Pulmonary artery endothelial cell (primary cell): Measurements from ENCODE around the gene COX7A1. TPM values are rescaled to one million over a fixed set of nuclear protein-coding genes. Genes with fewer than 3 reads are reported as not detected.
A peak's percentile ranks its signal among the peaks of the same experiment; 100 is the strongest.
"Not testable (repeated sequence)": the region's sequence is repeated elsewhere in the genome, so short reads cannot be mapped to it uniquely, and the experiment has no call there.

Experiments used
- DNase-seq: peaks from one replicate; pipeline ENCODE4 v3.0.0-alpha.2; 2011; ENCODE audit warnings: low read depth, low spot score
- total RNA-seq: library from RNA; depleted of rRNA; stranded (reverse); fragments of >200 nt; gene quantifications from 2 replicates; pipeline ENCODE4 v1.2.3, GENCODE V29; 2014

COX7A1 gene
- 6.6 and 10.8 TPM in 2 replicates for total RNA-seq

DNA sequence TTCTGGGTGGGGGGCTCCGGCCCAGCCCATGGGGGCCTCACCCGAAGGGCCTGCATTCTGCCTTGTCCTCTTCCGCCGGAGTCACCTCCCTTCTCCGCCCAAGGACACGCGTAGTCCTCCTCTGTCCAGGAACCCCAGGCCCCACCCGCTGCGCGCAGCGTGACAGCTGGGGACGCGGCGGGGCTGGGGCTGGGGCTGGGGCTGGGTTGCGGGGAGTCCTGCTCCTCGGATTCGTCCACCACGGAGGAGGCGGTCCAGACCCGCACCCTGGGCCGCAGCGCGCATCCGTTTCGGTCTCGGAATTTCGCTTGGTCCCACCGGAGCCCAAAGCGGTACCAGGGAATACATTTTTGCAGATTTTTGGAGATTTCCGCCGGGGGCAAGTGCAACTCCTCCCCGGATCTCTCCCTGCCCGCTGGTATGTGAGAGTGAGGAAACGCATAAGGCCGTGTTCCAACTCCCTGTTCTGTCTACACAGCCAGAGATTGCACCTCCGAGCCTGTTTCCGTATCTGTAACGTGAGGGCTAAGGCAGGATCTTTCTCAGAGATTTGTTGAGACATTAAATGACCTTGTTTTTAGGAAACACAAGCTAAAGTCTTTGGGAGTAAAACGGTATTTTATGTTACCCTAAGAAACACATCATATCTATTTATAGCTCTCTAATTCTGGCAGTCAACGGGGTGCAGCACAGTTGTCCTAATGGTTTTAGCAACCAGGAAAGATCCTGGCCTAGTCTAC is at the start of gene COX7A1:
Gene COX7A1, minus strand, starts transcription at position 96 of the 740 bp plus-strand sequence. Its CDS starts 40 bp downstream, at position 56.
- DNase-seq, result no peak

DNA sequence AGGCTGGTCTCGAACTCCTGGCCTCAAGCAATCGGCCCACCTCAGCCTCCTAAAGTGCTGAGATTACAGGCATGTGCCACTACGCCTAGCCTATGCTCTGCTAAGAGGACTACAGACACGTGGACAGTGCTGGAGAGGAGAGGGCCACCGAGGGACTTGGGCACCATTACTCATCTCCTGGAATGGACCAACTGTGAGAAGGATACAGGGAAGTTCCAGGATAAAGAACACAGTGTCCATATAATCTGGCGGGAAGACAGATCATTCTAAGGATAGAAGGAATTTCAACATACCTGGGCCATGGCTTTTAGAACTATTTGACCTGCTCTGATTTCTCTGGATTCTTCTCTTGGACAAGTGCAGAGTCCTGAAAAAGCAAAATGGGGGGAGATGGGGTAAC is 49.4 kb upstream of the COX7A1 start:
- DNase-seq, result no peak

DNA sequence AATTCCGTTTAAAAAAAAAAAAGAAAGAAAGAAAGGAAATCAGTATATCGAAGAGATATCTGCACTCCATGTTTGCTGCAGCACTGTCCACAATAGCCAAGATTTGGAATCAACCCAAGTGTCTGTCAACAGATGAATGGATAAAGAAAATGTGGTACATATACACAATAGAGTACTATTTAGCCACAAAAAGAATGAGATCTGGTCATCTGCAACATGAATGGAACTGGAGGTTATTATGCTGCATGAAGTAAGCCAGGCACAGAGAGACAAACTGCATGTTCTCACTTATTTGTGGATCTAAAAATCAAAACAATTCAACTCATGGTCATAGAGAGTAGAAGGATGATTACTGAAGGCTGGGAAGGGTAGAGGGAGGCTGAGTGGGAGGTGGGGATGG is 45.9 kb upstream of the COX7A1 start:
- no peak for DNase-seq

DNA sequence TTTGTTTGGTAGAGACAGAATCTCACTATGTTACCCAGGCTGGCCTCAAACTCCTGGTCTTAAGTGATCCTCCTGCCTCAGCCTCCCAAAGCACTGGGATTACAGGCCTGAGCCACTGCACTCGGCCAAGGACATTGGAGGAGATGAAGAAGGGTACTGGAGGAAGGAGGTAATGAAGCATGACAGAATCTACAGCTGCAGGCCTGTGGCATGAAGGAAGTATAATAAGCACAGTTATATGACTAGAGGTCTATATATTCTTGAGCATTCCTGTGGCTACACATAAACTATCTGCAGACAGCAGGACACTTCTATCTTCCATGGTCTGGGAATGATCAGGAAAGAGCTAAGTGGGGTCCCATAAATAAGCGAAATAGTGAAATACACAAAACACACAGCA is 44.0 kb upstream of the COX7A1 start:
- no peak for DNase-seq

DNA sequence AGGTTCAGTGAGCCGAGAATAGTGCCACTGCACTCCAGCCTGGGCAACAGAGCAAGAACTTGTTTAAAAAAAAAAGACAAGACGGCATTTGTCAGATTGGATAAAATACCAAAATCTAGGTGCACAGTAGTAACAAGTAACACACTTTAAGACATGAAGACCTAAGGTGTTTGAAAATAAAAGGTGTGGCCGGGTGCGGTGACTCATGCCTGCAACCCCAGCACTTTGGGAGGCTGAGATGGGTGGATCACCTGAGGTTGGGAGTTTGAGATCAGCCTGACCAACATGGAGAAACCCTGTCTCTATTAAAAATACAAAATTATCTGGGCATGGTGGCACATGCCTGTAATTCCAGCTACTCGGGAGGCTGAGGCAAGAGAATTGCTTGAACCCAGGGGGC is 34.5 kb upstream of the COX7A1 start:
- not testable (repeated sequence) for DNase-seq

DNA sequence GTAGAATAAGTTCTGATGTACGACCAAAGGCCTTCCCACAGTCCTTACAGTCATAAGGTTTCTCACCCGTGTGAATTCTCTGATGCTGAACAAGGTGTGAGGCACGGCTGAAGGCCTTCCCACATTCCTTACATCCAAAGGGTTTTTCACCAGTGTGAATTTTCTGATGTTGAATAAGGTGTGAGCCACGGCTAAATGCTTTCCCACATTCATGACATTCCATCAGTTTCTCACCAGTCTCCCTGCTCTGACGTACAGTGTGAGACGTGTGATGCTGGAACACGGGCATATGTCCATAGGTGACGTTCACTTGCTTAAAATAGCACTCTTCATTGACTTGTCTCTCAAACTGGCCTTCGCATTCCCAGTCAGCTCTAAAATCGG is 31.0 kb upstream of the COX7A1 start:
- no peak for DNase-seq

DNA sequence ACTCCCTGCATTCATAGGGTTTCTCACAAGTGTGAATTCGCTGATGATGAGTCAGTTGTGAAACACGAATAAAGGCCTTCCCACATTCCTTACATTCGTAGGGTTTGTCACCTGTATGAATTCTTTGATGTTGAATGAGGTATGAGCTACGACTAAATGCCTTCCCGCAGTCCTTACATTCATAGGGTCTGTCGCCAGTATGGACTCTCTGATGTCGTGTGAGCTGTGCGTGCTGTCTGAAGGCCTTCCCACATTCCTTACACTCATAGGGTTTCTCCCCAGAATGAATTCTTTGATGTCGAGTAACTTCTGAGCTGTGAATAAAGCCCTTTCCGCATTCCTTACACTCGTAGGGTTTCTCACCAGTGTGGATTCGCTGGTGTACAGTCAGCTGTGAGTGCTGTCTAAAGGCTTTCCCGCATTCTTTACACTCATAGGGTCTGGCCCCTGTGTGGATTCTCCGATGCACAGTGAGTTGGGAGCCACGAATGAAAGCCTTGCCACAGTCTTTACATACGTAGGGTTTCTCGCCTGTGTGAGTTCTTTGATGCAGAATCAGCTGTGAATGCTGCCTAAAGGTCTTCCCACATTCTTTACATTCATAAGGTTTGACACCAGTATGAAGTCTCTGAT is 30.5 kb upstream of the COX7A1 start:
- no peak for DNase-seq

DNA sequence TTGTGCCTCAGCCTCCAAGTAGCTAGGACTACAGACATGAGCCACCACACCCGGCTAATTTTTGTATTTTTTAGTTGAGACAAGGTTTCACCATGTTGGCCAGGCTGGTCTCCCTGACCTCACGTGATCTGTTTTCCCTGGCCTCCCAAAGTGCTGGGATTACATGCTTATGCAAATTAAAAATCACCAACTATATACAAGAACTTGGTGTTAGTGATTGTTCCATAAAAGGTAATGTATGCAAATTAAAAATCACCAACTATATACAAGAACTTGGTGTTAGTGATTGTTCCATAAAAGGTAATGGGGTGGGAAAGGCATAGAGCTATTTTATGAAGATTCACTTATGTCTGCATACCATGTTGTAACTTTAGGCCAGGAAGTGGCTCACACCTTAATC is 26.8 kb upstream of the COX7A1 start:
- not testable (repeated sequence) for DNase-seq

DNA sequence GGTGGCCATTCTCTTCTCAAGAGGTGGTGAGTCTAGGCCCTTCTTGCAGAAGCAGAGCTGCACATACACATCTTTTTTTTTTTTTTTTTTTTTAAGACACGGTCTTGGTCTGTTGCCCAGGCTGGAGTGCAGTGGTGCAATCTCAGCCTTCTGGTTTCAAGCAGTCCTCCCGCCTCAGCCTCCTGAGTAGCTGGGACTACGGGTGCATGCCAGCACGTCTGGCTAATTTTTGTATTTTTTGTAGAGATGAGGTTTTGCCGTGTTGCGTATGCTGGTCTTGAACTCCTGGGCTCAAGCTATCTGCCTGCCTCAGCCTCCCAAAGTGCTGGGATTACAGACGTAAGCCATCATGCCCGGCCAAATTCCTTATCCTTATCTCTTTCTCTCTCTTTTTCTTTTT is 21.6 kb upstream of the COX7A1 start:
- not testable (repeated sequence) for DNase-seq

DNA sequence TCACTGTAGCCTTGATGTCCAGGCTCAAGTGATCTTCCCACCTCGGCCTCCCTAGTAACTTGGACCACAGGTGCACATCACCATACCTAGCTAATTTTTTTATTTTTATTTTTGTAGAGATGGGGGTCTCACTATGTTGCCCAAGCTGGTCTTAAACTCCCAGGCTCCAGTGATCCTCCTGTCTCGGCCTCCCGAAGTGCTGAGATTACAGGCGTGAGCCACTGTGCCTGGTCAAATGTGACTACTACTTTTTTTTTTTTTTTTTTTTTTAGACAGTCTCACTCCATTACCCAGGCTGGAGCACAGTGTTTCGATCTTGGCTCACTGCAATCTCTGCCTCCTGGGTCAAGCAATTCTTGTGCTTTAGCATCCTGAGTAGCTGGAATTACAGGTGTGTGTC is 20.6 kb upstream of the COX7A1 start:
- no peak for DNase-seq

DNA sequence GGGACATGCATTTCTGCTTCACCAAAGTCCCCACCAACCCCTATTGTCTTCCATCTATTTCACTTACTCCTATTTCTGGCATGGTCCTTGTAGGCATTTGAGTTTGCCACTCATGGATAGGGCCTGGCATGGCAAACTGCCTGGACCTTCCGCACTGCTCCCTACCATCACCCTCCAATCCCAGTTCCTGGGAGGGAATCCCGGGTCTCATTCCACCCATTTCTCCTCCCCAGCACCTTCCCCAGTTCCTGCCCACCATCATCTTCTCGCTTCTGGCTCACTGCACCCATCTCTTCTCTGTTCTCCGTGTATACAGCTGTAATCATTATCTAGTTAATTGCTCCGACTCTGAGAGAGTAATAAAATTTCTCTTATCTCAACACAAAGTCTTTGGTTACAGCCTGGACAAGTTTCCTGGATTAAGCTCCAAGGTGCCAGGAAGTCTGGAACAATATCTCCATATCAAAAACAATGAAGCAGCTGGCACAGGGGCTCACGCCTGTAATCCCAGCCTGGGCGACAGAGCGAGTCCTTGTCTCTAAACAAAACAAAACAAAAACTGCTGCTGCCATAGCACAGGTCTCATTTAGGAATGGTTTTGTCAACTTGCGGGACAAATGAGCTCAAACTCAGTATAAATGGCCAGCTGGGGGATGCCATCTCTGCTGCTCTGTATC is 17.0 kb upstream of the COX7A1 start:
- DNase-seq, result peak; percentile 69

DNA sequence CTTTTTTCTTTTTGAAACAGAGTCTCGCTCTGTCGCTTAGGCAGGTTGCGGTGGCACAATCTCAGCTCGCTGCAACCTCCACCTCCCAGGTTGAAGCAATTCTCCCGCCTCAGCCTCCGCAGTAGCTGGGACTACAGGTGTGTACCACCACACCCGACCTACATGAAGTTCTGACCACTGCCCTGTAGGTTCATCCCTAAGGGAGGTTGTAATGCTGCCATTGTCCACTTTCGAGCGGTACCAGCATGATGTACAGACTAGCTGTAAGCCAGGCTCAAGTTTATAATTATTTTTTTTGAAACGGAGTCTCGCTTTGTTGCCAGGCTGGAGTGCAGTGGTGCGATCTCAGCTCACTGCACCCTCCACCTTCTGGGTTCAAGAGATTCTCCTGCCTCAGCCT is 11.6 kb upstream of the COX7A1 start:
- DNase-seq, result no peak

DNA sequence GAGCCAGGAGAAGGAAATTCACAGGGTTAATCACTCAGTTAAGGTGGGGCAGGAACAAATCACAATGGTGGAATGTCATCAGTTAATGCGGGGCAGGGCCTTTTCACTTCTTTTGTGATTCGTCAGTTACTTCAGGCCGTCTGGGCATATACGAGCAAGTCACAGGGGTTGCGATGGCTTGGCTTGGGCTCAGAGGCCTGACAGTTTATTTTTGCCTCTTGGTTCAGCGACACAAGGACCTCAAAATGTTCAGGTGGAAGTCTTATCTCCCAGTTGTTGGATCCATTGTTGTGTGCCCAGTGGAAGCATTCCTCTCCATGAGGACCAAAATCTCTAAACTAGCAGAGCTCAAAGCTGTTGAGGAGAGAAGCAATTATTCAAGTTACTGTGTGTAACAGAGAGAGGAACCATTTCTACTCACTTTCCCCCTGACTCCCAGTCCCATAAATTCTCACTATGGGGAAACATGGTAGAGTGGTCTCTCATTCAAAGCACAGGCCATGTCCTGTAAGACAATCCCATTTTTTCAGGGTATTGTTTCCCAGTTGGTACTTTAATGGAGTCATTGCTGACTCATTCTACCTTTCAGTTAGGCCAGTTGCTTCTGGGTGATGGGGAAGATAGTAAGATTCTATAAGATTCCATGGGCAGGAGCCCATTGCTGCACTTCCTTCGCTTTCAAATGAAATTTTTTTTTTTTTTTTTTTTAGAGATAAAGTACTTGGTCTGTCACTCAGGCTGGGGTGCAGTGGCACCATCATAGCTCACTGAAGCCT is 8.8 kb upstream of the COX7A1 start:
- no peak for DNase-seq

DNA sequence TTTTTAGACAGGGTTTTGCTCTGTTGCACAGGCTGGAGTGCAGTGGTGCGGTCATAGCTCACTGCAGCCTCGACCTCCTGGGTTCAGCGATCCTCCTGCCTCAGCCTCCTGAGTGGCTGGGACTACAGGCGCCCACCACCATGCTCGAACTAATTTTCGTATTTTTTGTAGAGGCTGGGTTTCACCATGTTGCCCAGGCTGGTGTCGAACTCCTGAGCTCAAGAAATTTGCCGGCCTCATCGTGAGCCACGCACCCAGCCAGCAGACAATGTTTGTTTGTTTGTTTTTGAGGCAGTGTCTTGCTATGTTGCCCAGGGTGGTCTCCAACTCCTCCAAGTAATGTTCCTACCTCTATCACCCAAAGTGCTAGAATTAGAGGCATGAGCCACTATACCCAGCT is 879 bp upstream of the COX7A1 start:
- no peak for DNase-seq

DNA sequence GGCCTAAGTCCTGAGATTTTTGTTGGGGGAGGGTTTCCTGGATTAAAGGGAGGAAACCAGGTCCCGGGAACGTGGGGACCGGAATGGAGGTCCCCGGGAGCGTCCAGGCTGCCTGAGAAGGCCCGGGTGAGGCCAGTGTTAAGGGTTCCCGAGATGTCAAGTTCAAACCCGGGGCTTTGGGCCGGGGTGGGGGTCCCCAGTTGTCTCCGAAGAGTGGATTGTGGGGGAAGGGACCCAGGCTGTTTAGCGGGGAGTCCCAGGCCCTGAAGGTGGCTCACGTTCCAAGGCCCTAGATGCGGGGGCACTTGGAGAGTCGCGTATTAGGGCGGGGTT is 262 bp downstream of the COX7A1 start:
- DNase-seq, result no peak

DNA sequence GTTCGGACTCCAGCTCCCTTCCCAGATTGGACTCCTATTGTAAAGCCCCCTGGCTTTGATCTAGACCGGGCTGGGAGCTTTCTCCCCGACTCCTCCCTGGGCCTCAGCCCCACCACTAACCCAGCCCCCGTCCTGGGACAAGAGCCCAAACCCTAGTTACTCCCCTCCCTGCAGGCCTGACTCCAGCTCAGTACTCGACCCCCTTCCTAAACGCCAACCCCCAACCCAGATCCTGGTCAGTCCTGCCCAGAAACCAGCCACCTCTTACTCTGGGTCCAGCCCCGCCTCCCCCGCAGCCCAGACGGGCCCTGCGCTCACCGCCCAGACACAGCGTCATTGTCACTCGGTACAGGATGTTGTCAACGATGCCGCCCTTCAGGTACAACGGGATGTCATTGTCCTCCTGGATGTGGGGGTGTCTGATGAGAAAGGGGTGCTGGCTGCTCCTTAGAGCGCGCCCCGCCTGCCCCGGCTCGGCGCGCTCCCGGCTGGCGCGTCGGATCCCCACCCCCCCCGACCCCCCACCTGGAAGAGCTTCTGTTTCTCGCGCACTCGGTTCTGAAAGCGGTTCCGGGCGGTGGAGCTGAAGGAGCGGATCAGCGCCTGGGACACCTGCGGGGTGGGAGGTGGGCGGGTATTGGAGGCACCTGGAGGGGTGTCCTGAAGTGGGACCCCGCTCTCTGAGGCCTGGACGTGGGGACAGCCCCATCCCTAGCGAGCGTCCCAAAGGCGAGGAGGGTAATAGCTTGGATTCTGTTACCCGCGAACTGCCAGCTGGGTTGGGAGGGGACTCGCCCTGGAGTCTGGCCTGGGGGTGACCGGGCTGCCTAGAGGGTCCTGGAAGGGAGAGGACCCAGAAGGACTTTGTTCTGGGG is 866 bp downstream of the COX7A1 start:
- DNase-seq, result no peak

DNA sequence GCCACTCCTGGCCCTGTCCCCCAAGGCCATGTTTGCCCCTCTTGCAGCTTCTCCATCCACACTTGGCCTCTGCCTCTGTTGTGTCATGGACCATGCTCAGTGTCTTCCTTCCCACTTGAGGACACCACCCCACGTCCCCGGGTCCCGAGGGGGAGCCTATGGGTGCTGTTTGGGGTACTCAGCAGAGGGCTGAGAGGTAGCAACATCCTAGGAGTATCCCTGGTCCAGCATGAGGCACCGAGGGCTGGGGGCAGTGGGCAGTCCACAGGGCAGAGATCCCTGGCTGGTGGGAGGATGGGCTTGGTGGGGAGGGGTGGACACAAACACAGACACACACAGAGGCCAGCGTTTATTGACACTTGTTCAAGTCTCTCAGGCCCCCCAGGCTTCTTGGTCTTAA is 1.7 kb downstream of the COX7A1 start:
- no peak for DNase-seq

DNA sequence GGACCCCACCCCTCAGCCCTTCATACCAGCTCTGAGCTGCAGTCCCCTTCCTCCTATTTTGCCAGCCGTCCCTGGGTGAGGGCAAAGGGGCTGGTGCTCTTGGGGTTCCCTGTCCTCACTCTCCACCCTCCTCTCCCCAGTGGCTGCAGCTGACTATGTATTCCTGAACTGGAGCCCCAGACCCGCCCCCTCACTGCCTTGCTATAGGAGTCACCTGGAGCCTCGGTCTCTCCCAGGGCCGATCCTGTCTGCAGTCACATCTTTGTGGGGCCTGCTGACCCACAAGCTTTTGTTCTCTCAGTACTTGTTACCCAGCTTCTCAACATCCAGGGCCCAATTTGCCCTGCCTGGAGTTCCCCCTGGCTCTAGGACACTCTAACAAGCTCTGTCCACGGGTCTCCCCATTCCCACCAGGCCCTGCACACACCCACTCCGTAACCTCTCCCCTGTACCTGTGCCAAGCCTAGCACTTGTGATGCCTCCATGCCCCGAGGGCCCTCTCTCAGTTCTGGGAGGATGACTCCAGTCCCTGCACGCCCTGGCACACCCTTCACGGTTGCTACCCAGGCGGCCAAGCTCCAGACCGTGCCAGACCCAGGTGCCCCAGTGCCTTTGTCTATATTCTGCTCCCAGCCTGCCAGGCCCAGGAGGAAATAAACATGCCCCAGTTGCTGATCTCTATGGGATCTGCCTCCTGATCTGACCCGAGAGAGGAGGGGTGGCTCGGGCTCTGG is 2.4 kb downstream of the COX7A1 start:
- no peak for DNase-seq

DNA sequence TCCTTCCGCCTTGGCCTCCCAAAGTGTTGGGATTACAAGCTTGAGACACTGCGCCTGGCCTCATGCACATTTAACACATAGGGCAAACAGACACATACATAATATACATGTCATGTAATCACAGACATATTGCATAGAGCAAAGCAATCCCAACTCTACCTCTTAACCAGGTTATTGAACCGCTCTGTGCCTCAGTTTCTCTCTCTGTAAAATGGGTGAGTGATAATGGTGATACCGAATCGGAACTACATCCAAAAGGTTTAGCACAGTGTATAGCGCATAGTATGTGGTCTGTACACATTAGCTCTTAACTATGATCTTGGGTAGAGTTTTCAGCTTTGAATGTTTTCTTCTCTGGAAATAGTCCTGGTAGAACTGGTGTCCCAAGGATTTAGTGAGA is 7.6 kb downstream of the COX7A1 start:
- DNase-seq, result no peak

DNA sequence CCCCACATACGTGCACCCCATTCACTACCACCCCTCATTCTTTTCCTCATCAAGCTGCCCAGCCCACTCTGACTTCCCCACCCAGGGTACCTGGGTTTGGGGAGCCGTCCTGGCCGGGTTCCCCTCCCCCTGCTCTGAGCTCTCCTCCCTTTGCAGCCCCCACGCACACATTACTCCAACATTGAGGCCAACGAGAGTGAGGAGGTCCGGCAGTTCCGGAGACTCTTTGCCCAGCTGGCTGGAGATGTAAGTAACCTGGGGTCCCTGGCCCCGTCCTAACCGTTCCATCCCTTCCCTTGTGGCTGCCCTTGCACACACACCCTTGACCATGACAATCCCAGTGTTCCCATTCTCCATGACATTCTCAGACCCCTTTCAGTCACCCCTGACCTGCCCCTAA is 9.8 kb downstream of the COX7A1 start:
- no peak for DNase-seq
